Lung (tissue), 12 donors: ENCODE results near the gene LZTS2. TPM values are rescaled to one million over a fixed set of nuclear protein-coding genes. Genes with fewer than 3 reads are reported as not detected.

Source experiments
- ATAC-seq: fragments of 200-7000 bp; cut with Tn5 transposase; one replicate; pipeline ENCODE4 v1.9.1; 2020; ENCODE audit warnings: moderate number of reproducible peaks; ENCODE audit not compliant: insufficient read depth, low FRiP score
- DNase-seq, 3 donors: peaks; one replicate each; pipeline ENCODE4 v3.0.0-alpha.2; 2013 to 2017
- H3K27ac ChIP-seq, 2 donors: one replicate each; pipeline ENCODE4 v1.5.1; 2013; ENCODE audit warnings: mild to moderate bottlenecking in 2 of 2, moderate library complexity in 2 of 2, control low read depth in 1 of 2, inconsistent platforms in 1 of 2, low read depth in 1 of 2, low read length in 1 of 2
- H3K27me3 ChIP-seq, 3 donors: one replicate each; pipeline ENCODE4 v1.5.1; 2013; ENCODE audit warnings: low read length in 2 of 3; ENCODE audit not compliant: control insufficient read depth in 3 of 3, insufficient read depth in 3 of 3
- H3K36me3 ChIP-seq, 4 donors: one replicate each; pipeline ENCODE4 v1.5.1; 2013; ENCODE audit warnings: low read length in 4 of 4, mild to moderate bottlenecking in 1 of 4, moderate library complexity in 1 of 4; ENCODE audit not compliant: control insufficient read depth in 4 of 4, insufficient read depth in 4 of 4
- H3K4me1 ChIP-seq, 5 donors: one replicate each; pipeline ENCODE4 v1.5.1; 2013; ENCODE audit warnings: low read length in 5 of 5, mild to moderate bottlenecking in 2 of 5, moderate library complexity in 1 of 5; ENCODE audit not compliant: control insufficient read depth in 5 of 5, insufficient read depth in 5 of 5
- H3K4me3 ChIP-seq: one replicate; pipeline ENCODE4 v1.5.1; 2013; ENCODE audit warnings: mild to moderate bottlenecking, control low read depth, moderate library complexity
- H3K9ac ChIP-seq, 2 donors: one replicate each; pipeline ENCODE4 v1.5.1; 2013; ENCODE audit warnings: low read length in 2 of 2, control low read depth in 1 of 2; ENCODE audit not compliant: insufficient read depth in 1 of 2
- H3K9me3 ChIP-seq, 4 donors: one replicate each; pipeline ENCODE4 v1.5.1; 2013; ENCODE audit warnings: low read length in 3 of 4, mild to moderate bottlenecking in 1 of 4, moderate library complexity in 1 of 4; ENCODE audit not compliant: control insufficient read depth in 4 of 4, insufficient read depth in 3 of 4
- CTCF ChIP-seq: IDR thresholded peaks from 2 replicates; pipeline ENCODE4 v1.5.1; 2012; ENCODE audit warnings: mild to moderate bottlenecking; ENCODE audit errors: control extremely low read depth, extremely low read depth
- WGBS, 2 donors: extraction: QIAGEN DNeasy Blood & Tissue Kit; methylation state at CpG; one replicate each; pipeline ENCODE4 v1.1.7; 2013; 5-methylcytosine and 5-hydroxymethylcytosine counted together
- polyA plus RNA-seq, 2 donors: library from polyadenylated mRNA; stranded (reverse); fragments of 200-250 nt; gene quantifications; one replicate each; pipeline ENCODE4 v1.2.1, GENCODE V29; 2013
- total RNA-seq, 2 donors: library from RNA; depleted of rRNA in 1 of 2; stranded (reverse); fragments of >200 nt in 1 of 2; gene quantifications; one replicate each; pipeline ENCODE4 v1.2.1, GENCODE V29; 2014 to 2021
- donor health status: control.
- donor health status: control.
- donor health status: Bipolar disorder and iron deficiency.
- donor health status: healthy.
- donor health status: DM: yes; HTN: yes; CAD: no.

Gene LZTS2
- total and polyA plus RNA-seq, 4 donors: 44.5 to 76.8 (median 55.6) TPM

- H3K9me3 ChIP-seq: no peaks in the 10 kb centered on the region
- DNase-seq: no peak
- no peak overlapping the region for H3K4me3 ChIP-seq
- H3K4me1 ChIP-seq: no peaks in the 10 kb centered on the region
- peaks cover 3 to 35% (median 31%) of the 10 kb centered on the region in 4 donors for H3K36me3 ChIP-seq
- no peak for TF ChIP-seq CTCF
- H3K27ac ChIP-seq: no peak overlapping the region
- no peak for ATAC-seq
- H3K27me3 ChIP-seq: no peaks in the 10 kb centered on the region
- no peak overlapping the region for H3K9ac ChIP-seq
- WGBS, 2 donors: 94 to 99% methylated on average over 7 of the region's 7 CpGs
Measured at GRCh38 chr10:100980711-100981110, 18.9 kb upstream of the LZTS2 start.

- H3K9ac ChIP-seq: no peak overlapping the region
- peaks cover 3 to 38% (median 35%) of the 10 kb centered on the region in 4 donors for H3K36me3 ChIP-seq
- no peak for DNase-seq
- no peak overlapping the region for H3K4me3 ChIP-seq
- 88 to 94% methylated on average over 5 of the region's 5 CpGs for whole genome bisulfite sequencing, 2 donors
- H3K27ac ChIP-seq: no peak overlapping the region
- H3K9me3 ChIP-seq: no peaks in the 10 kb centered on the region
- peaks cover 0 to 4% (median 0%) of the 10 kb centered on the region in 5 donors for H3K4me1 ChIP-seq
- no peak for TF ChIP-seq CTCF
- H3K27me3 ChIP-seq: no peaks in the 10 kb centered on the region
- no peak for ATAC-seq
Measured at GRCh38 chr10:100981178-100981772, 18.3 kb upstream of the LZTS2 start.

- no peak overlapping the region for H3K27ac ChIP-seq
- peaks cover 3 to 34% (median 33%) of the 10 kb centered on the region in 4 donors for H3K36me3 ChIP-seq
- 93 to 94% methylated on average over 24 of the region's 24 CpGs for WGBS, 2 donors
Measured at GRCh38 chr10:100982916-100983830, 16.4 kb upstream of the LZTS2 start.

More at GRCh38 chr10:100982916-100983830, 16.4 kb upstream of the LZTS2 start:
- TF ChIP-seq CTCF: no peak
- Histone ChIP-seq H3K9me3 (no peaks in the 10 kb centered on the region), H3K4me3 (no peak overlapping the region), H3K27me3 (no peaks in the 10 kb centered on the region), H3K9ac (no peak overlapping the region), H3K4me1 (peaks cover 2 to 17% (median 10%) of the 10 kb centered on the region in 5 donors)
- DNase-seq (no peak), ATAC-seq (no peak)
